Skeletal muscle satellite cell (primary cell): ENCODE measurements around the gene FCN3.
"Not testable (repeated sequence)": the region's sequence is repeated elsewhere in the genome, so short reads cannot be mapped to it uniquely, and the experiment has no call there.

Experiments
- H3K27me3 ChIP-seq: 2 replicates; pipeline ENCODE4 v1.7.0; 2013; ENCODE audit warnings: low read length; ENCODE audit not compliant: control insufficient read depth, insufficient read depth
- H3K36me3 ChIP-seq: 2 replicates; pipeline ENCODE4 v1.7.0; 2013; ENCODE audit warnings: mild to moderate bottlenecking, control low read depth, low read length; ENCODE audit not compliant: insufficient read depth
- H3K4me1 ChIP-seq: 2 replicates; pipeline ENCODE4 v1.7.0; 2013; ENCODE audit warnings: low read length; ENCODE audit not compliant: control insufficient read depth, insufficient read depth
- H3K4me2 ChIP-seq: 2 replicates; pipeline ENCODE4 v1.7.0; 2013; ENCODE audit warnings: mild to moderate bottlenecking, low read length
- H3K4me3 ChIP-seq: 2 replicates; pipeline ENCODE4 v1.7.0; 2013; ENCODE audit warnings: low read length
- H3K9ac ChIP-seq: 2 replicates; pipeline ENCODE4 v1.7.0; 2013; ENCODE audit warnings: mild to moderate bottlenecking, low read depth, low read length, moderate library complexity
- H3K9me3 ChIP-seq: replicated peaks from 2 replicates; pipeline ENCODE4 v1.7.0; 2013; ENCODE audit warnings: mild to moderate bottlenecking, control low read depth, low read length

Gene FCN3

DNA sequence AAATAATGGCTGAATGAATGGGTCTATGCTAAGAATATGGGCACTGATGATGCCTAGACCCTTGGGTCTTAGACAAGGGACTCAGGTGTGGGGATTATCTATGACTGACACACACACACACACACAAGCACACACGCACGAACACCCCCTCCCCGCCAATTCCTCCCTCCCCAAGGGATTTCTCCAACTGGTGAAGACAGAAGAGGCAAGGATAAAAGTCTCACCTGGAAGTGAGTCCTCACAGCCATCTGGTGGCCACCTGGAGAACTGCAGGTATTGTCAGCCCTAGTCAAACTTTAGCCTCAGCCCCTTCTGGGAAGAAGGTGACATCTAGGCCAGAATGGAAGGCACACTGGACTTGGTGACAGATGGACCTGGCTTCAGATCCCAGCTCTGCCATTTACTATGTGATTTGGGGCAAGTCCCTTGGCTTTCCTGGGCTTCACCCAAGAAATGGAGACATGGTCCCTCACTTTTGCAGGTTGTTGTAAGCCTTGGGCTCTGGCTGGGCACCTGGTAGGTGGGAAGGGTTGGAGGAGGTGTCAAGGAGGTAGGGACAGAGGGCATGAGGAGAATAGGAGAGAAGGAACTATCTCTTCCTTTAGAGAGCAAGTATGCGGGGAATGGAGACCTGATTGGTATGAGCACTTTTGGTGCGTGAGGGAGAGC lies 13.8 kb upstream of the FCN3 start:
- H3K4me2 ChIP-seq: no peak overlapping the region
- no peak overlapping the region for H3K9ac ChIP-seq
- no peaks in the 10 kb centered on the region for H3K36me3 ChIP-seq
- no peaks in the 10 kb centered on the region for H3K9me3 ChIP-seq
- no peak overlapping the region for H3K4me3 ChIP-seq
- H3K27me3 ChIP-seq: peaks cover 5% of the 10 kb centered on the region
- H3K4me1 ChIP-seq: peaks cover 18% of the 10 kb centered on the region

DNA sequence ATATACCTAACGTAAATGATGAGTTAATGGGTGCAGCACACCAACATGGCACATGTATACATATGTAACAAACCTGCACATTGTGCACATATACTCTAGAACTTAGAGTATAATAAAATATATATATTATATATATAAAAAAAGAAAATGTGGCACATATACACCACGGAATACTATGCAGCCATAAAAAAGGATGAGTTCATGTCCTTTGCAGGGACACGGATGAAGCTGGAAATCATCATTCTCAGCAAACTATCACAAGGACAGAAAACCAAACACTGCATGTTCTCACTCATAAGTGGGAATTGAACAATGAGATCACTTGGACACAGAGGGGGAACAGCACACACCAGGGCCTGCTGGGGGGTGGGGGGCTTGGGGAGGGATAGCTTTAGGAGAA lies 10.2 kb upstream of the FCN3 start:
- H3K4me1 ChIP-seq, H3K36me3 ChIP-seq, H3K4me3 ChIP-seq, H3K4me2 ChIP-seq, H3K9ac ChIP-seq, H3K9me3 ChIP-seq: not testable (repeated sequence)
- H3K27me3 ChIP-seq: peaks cover 18% of the 10 kb centered on the region

DNA sequence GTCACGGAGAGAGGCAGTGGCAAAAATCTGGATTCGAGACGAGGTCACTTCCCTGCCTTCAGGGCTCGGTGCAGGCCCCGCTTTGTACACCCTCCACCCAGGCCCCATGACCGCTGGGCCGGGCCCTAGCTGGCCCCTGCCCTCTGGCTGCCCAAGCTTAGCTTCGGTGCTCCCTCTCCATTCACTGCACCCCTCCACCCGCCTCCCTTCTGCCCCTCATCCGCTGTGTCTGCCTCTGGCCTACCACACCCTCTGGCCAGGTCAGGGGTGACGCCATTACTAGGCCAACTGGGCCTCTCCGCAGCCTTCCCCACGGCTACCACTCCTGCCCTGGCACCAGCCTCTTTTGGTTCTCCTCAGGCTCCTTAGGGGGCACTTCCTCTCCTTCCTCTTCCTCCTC lies 9.0 kb upstream of the FCN3 start:
- H3K4me3 ChIP-seq: no peak overlapping the region
- peaks cover 18% of the 10 kb centered on the region for H3K27me3 ChIP-seq
- no peaks in the 10 kb centered on the region for H3K36me3 ChIP-seq
- H3K4me2 ChIP-seq: no peak overlapping the region
- no peak overlapping the region for H3K9ac ChIP-seq
- H3K4me1 ChIP-seq: no peaks in the 10 kb centered on the region
- H3K9me3 ChIP-seq: no peaks in the 10 kb centered on the region

DNA sequence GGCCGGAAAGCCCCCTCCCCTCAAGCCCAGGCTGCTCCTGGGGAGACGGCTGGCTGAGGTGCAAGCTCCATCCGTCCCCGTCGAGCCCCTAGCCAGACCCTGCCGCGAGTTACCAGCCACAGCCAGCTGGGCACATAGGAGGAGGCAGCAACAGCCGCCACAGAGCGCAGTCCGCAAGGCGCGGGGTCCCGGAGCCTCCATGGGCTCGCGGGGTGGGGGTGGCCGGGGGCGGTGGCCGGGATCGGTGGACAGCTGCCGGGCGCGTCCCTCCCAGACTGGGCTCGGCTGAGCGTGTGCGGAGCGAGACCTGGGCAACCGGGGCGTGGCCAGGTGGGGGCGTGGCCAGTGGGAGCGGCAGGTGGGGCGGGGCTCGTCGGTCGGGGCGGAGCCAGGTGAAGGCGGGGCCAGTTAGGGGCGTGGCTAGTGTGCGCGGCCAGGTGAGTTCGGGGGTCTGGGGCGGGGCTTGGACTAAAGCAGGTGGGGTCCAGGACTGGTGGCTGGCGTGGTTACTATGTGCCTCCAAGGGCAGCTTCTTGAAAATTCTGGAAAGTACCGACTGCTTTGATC lies 8.5 kb upstream of the FCN3 start, which contains the start of gene CD164L2:
Gene CD164L2 (minus strand): TSS at position 295 of the 567 bp plus-strand sequence. CDS start 94 bp downstream, at position 201.
- peaks cover 18% of the 10 kb centered on the region for H3K27me3 ChIP-seq
- no peak within 1 kb of the TSS for H3K9ac ChIP-seq
- no peaks in the 10 kb centered on the region for H3K36me3 ChIP-seq
- H3K4me3 ChIP-seq: no peak within 1 kb of the TSS
- no peak within 1 kb of the TSS for H3K4me2 ChIP-seq
- no peaks in the 10 kb centered on the region for H3K4me1 ChIP-seq
- no peaks in the 10 kb centered on the region for H3K9me3 ChIP-seq

DNA sequence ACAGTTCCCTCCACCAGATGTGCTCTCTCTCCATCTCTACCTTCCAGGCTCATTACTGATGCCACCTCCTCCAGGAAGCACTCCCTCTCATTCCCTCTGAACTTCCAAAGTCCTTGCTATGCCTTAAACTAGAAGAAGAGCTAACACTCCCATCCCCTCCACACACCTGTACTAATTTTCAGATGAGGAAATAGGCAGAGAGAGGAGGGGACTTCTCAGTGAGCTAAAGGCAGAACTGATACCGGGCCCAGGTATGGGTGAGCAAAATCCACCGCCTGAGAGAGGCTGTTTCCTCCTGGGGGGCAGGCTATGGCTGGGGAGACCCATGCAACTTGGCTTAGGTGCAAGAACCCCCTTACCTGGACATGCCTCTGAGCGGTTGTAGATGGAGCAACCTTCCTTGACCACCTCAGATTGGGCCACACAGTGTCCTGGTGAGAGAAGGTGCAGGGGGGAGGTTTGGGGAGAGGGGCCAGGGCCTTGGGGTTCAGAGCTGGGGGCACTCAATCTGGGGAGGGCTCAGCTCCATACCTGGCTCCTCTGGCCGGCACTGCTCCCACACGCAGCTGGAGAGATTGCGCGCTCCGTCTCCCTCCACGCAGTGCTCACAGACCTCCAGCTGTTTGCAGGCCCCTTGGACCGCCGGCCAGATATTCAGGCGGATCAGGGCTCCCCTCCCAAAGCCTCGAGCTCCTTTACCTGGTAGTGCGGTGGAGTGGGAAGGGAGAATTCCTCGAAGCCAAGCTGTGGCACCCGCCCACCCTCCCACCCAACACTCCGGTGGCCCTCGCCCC lies 7.5 kb upstream of the FCN3 start:
- H3K9me3 ChIP-seq: no peaks in the 10 kb centered on the region
- H3K4me3 ChIP-seq: no peak overlapping the region
- peaks cover 17% of the 10 kb centered on the region for H3K27me3 ChIP-seq
- H3K4me1 ChIP-seq: no peaks in the 10 kb centered on the region
- no peak overlapping the region for H3K4me2 ChIP-seq
- H3K36me3 ChIP-seq: no peaks in the 10 kb centered on the region
- H3K9ac ChIP-seq: no peak overlapping the region

GRCh38 chr1:27380766-27381733 lies 6.4 kb upstream of the FCN3 start:
- Histone ChIP-seq H3K9ac (no peak overlapping the region), H3K4me1 (no peaks in the 10 kb centered on the region), H3K4me3 (no peak overlapping the region), H3K4me2 (no peak overlapping the region), H3K27me3 (peaks cover 18% of the 10 kb centered on the region), H3K9me3 (no peaks in the 10 kb centered on the region), H3K36me3 (no peaks in the 10 kb centered on the region)

DNA sequence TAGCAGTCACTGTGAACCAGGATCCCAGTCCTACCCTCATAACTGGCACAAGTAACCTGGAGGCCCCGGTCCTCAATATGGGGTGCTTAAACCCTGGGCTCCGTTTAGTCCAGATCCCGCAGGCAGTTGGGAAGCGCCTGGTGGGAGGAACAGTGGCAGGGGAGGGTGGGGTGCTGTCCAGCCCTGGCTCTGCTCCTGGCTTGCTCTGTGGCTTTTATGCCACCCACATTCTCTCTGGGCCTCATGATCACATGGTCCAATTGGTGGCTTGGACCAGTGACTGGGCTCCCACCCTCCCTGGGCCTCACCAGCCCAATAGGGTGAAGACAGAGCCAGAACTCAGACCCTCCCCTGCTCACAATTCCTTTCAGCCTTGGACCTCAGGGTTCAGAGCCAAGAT lies 5.6 kb upstream of the FCN3 start:
- no peaks in the 10 kb centered on the region for H3K36me3 ChIP-seq
- H3K9ac ChIP-seq: no peak overlapping the region
- peaks cover 18% of the 10 kb centered on the region for H3K27me3 ChIP-seq
- H3K9me3 ChIP-seq: no peaks in the 10 kb centered on the region
- no peaks in the 10 kb centered on the region for H3K4me1 ChIP-seq
- H3K4me2 ChIP-seq: no peak overlapping the region
- H3K4me3 ChIP-seq: no peak overlapping the region

DNA sequence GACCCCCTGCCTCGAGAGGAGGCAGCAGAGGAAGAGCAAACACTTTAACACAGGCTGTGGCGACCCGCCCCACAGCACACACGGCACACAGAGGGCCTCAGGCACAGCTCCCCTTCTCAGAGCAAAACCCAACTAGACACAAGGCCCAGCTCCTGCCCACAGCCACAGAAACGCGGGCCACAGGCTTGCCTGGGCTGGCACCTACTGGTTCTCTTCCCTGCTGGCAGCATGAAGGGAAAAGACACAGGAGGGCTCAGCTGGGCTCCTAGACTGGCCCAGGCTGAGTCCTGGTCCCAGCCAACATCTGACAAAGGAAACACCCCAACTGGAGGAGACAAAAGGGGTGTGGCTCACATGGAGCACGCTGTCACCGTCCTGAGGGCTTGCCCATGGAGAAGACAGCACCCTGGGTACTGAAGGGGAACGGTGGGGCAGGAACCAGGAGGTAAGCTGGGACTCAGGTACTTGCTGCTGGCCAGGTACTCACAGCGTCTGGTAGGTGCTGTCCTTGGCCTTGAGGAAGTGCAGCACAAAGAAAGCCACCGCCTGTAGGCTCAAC lies 5.0 kb upstream of the FCN3 start:
- H3K9me3 ChIP-seq: no peaks in the 10 kb centered on the region
- peaks cover 18% of the 10 kb centered on the region for H3K27me3 ChIP-seq
- H3K4me1 ChIP-seq: no peaks in the 10 kb centered on the region
- H3K4me2 ChIP-seq: no peak overlapping the region
- no peaks in the 10 kb centered on the region for H3K36me3 ChIP-seq
- no peak overlapping the region for H3K4me3 ChIP-seq
- no peak overlapping the region for H3K9ac ChIP-seq

- H3K36me3 ChIP-seq: no peaks in the 10 kb centered on the region
- H3K27me3 ChIP-seq: peaks cover 18% of the 10 kb centered on the region
- H3K4me2 ChIP-seq: no peak overlapping the region
- H3K4me3 ChIP-seq: no peak overlapping the region
- no peaks in the 10 kb centered on the region for H3K9me3 ChIP-seq
- no peak overlapping the region for H3K9ac ChIP-seq
- H3K4me1 ChIP-seq: no peaks in the 10 kb centered on the region
Observed at GRCh38 chr1:27377760-27378495, 3.3 kb upstream of the FCN3 start.

DNA sequence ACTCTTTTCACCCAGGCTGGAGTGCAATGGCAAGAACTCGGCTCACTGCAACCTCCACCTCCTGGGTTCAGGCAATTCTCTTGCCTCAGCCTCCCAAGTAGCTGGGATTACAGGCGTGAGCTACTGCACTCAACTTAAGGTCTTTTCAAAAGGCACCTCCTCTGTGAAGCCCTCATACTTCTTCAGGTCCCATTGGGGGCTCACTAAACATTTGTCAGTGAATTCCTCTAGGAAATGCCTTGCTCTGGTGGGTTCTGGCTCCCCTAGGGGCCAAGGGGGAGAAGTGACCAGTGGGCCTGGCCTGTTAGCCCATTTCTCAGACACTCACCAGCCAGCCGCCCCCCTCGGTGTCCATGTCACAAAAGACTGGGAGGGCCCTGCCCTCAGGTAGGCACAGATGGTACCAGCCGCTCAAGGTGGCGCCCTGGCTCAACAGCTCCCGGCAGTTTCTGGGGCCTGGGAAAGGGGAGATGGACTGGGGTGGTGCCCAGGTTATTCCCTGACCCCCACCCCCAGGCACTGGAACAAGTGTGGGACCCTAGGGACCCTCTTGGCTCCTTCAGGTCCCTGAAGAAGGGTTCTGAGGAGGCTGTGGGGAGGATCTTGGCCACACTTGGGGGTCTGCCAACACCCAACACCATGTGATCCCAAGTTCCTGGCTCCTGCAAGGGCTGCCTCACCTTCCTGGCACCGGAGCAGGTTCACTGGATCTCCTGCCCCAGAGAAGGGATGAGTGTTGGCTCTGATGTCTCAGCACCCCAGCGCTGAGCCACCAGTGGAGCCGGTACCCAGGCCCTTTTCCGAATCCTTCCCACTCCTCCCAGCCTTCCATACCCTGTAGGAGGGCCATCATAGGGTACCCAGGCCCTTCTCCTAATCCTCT lies 1.6 kb downstream of the FCN3 start:
- no peaks in the 10 kb centered on the region for H3K9me3 ChIP-seq

More for the DNA sequence above, 1.6 kb downstream of the FCN3 start:
- H3K9ac ChIP-seq: no peak overlapping the region
- H3K36me3 ChIP-seq: no peaks in the 10 kb centered on the region
- peaks cover 6% of the 10 kb centered on the region for H3K27me3 ChIP-seq
- no peak overlapping the region for H3K4me3 ChIP-seq
- no peak overlapping the region for H3K4me2 ChIP-seq
- H3K4me1 ChIP-seq: no peaks in the 10 kb centered on the region
